CD4-positive, alpha-beta memory T cell (primary cell): ENCODE results near the gene TRAPPC6A. TPM values are rescaled to one million over a fixed set of nuclear protein-coding genes. Genes with fewer than 3 reads are reported as not detected.

Experiments used
- CTCF ChIA-PET: fragments of 350-600 bp; sonication (Branson Sonifier 250); formaldehyde crosslinking; loops from one replicate; lab custom pipeline; 2021; ENCODE audit warnings: inconsistent platforms; ENCODE audit not compliant: partially characterized antibody; lab: Charles Lee
- POLR2A ChIA-PET: fragments of 350-600 bp; sonication (Branson Sonifier 250); formaldehyde crosslinking; loops from one replicate; lab custom pipeline; 2021; ENCODE audit not compliant: partially characterized antibody; lab: Charles Lee
- DNase-seq, 5 donors: peaks; one replicate each; pipeline versions ENCODE4 v3.0.0 to v3.0.0-alpha.2; 2020 to 2022; ENCODE audit warnings: mixed read lengths in 1 of 5
- H3K27ac ChIP-seq: one replicate; pipeline ENCODE4 v1.7.0; 2013; ENCODE audit warnings: low read depth, low read length
- H3K27me3 ChIP-seq: 2 replicates; pipeline ENCODE4 v1.7.0; 2013; ENCODE audit warnings: mild to moderate bottlenecking, low read length, moderate library complexity; ENCODE audit not compliant: insufficient read depth
- H3K36me3 ChIP-seq: 2 replicates; pipeline ENCODE4 v1.7.0; 2013; ENCODE audit warnings: mild to moderate bottlenecking, low read length, moderate library complexity; ENCODE audit not compliant: insufficient read depth
- H3K4me1 ChIP-seq: 2 replicates; pipeline ENCODE4 v1.7.0; 2013; ENCODE audit warnings: mild to moderate bottlenecking, low read length, moderate library complexity; ENCODE audit not compliant: insufficient read depth
- H3K4me3 ChIP-seq, 2 donors: one replicate each; pipeline ENCODE4 v1.7.0; 2013; ENCODE audit warnings: low read length in 2 of 2, mild to moderate bottlenecking in 1 of 2
- H3K9me3 ChIP-seq, 2 donors: one replicate each; pipeline ENCODE4 v1.7.0; 2013; ENCODE audit warnings: low read length in 2 of 2, control low read depth in 1 of 2; ENCODE audit not compliant: control insufficient read depth in 1 of 2
- H3K27ac Mint-ChIP-seq, 7 donors: one replicate each; pipeline ENCODE4 v1.8.0; 2020 to 2021; ENCODE audit warnings: mixed read lengths in 7 of 7, mild to moderate bottlenecking in 6 of 7, inconsistent platforms in 3 of 7, moderate library complexity in 3 of 7
- H3K27me3 Mint-ChIP-seq, 2 donors: one replicate each; pipeline ENCODE4 v1.8.0; 2020 to 2021; ENCODE audit warnings: mixed read lengths in 2 of 2
- H3K36me3 Mint-ChIP-seq, 2 donors: one replicate each; pipeline ENCODE4 v1.8.0; 2020 to 2021; ENCODE audit warnings: mixed read lengths in 2 of 2, inconsistent platforms in 1 of 2, mild to moderate bottlenecking in 1 of 2
- H3K4me1 Mint-ChIP-seq, 4 donors: one replicate each; pipeline ENCODE4 v1.8.0; 2020 to 2021; ENCODE audit warnings: mixed read lengths in 4 of 4, mild to moderate bottlenecking in 1 of 4
- H3K4me3 Mint-ChIP-seq, 8 donors: one replicate each; pipeline ENCODE4 v1.8.0; 2020 to 2021; ENCODE audit warnings: mixed read lengths in 8 of 8, mild to moderate bottlenecking in 7 of 8, moderate library complexity in 6 of 8, inconsistent platforms in 3 of 8
- H3K9me3 Mint-ChIP-seq, 8 donors: one replicate each; pipeline ENCODE4 v1.8.0; 2020 to 2021; ENCODE audit warnings: mixed read lengths in 8 of 8, mild to moderate bottlenecking in 5 of 8, inconsistent platforms in 3 of 8, moderate library complexity in 1 of 8
- intact Hi-C: fragments of 100-400 bp; cut with micrococcal nuclease; formaldehyde crosslinking; loops from one replicate; pipeline ENCODE4 v1.15.1; 2023
- polyA plus RNA-seq, 2 donors: library from polyadenylated mRNA; unstranded; fragments of 300-500 nt; fragmentation: Illumina TruSeq; gene quantifications; one replicate each; pipeline ENCODE4 v1.2.3, GENCODE V29; 2021
- total RNA-seq, 2 experiments: library from RNA; stranded (reverse); gene quantifications; one replicate each; pipeline ENCODE4 v1.2.3, GENCODE V29; 2021

The TRAPPC6A gene
- total and polyA plus RNA-seq, 4 experiments from 2014 or later = 49.1 to 246 (median 106) TPM

- H3K27me3 Mint-ChIP-seq = peaks cover 3 to 6% of the 10 kb centered on the region in 2 donors
- ChIA-PET CTCF (no interaction called here), POLR2A (no interaction called here)
- intact Hi-C loops = no loop called here
- peak in 1 of 5 donors; percentile 13 for DNase-seq
- H3K4me3 Mint-ChIP-seq = no peak overlapping the region
- H3K4me1 Mint-ChIP-seq = peaks cover 13 to 30% (median 21%) of the 10 kb centered on the region in 4 donors
- H3K27ac Mint-ChIP-seq = peak overlapping the region in 1 of 7 donors; percentile 23
- Histone ChIP-seq H3K4me1 (peaks cover 27% of the 10 kb centered on the region), H3K9me3 (no peaks in the 10 kb centered on the region), H3K27me3 (peaks cover 3% of the 10 kb centered on the region), H3K27ac (no peak overlapping the region), H3K36me3 (no peaks in the 10 kb centered on the region), H3K4me3 (no peak overlapping the region)
- no peaks in the 10 kb centered on the region for H3K9me3 Mint-ChIP-seq
- H3K36me3 Mint-ChIP-seq = no peaks in the 10 kb centered on the region
Measured at GRCh38 chr19:45156751-45157150, 21.3 kb downstream of the TRAPPC6A start.

GRCh38 chr19:45156011-45156630 lies 21.9 kb downstream of the TRAPPC6A start:
- Mint-ChIP-seq H3K27ac (no peak overlapping the region), H3K4me1 (peaks cover 13 to 34% (median 22%) of the 10 kb centered on the region in 4 donors), H3K4me3 (no peak overlapping the region), H3K36me3 (no peaks in the 10 kb centered on the region), H3K9me3 (no peaks in the 10 kb centered on the region), H3K27me3 (peaks cover 3 to 6% of the 10 kb centered on the region in 2 donors)
- peaks cover 28% of the 10 kb centered on the region for H3K4me1 ChIP-seq
- peak in 1 of 5 donors; percentile 25 for DNase-seq
- no peak overlapping the region for H3K27ac ChIP-seq
- H3K4me3 ChIP-seq = no peak overlapping the region
- POLR2A ChIA-PET = interaction anchor here (1.4 kb wide), 1 partner anchor 63 kb away, joined by 3 read pairs; the partner anchor contains the start of gene PPP1R37
- H3K9me3 ChIP-seq = no peaks in the 10 kb centered on the region
- intact Hi-C loops = no loop called here
- peaks cover 3% of the 10 kb centered on the region for H3K27me3 ChIP-seq
- CTCF ChIA-PET = no interaction called here
- no peaks in the 10 kb centered on the region for H3K36me3 ChIP-seq

- ChIA-PET POLR2A (interaction anchor here (1.1 to 4.3 kb wide), 5 partner anchors 9 to 62 kb away, joined by 4 to 54 read pairs (median 14); partner anchors contain the start of genes BLOC1S3, PPP1R37 and TRAPPC6A), CTCF (interaction anchor here (1.5 to 2.1 kb wide), 2 partner anchors 11 to 51 kb away, joined by 3 to 4 read pairs; no protein-coding TSS in a partner anchor)
- Mint-ChIP-seq H3K4me1 (peaks cover 12 to 34% (median 22%) of the 10 kb centered on the region in 4 donors), H3K36me3 (no peaks in the 10 kb centered on the region), H3K9me3 (no peaks in the 10 kb centered on the region), H3K27ac (peak overlapping the region; percentile 8 to 74 (median 53)), H3K4me3 (peak overlapping the region; percentile 54 to 76 (median 74)), H3K27me3 (peaks cover 3 to 6% of the 10 kb centered on the region in 2 donors)
- intact Hi-C loops = no loop called here
- Histone ChIP-seq H3K4me3 (no peak overlapping the region), H3K36me3 (no peaks in the 10 kb centered on the region), H3K27ac (no peak overlapping the region), H3K27me3 (peaks cover 3% of the 10 kb centered on the region), H3K9me3 (no peaks in the 10 kb centered on the region), H3K4me1 (peaks cover 28% of the 10 kb centered on the region)
- peak in 1 of 5 donors; percentile 35 for DNase-seq
Measured at GRCh38 chr19:45154064-45154827, 23.8 kb downstream of the TRAPPC6A start.

GRCh38 chr19:45153339-45154063 lies 24.5 kb downstream of the TRAPPC6A start:
- Histone ChIP-seq H3K4me1 (peaks cover 28% of the 10 kb centered on the region), H3K36me3 (no peaks in the 10 kb centered on the region), H3K27ac (no peak overlapping the region), H3K4me3 (peak overlapping the region in 1 of 2 donors; percentile 60), H3K9me3 (no peaks in the 10 kb centered on the region), H3K27me3 (peaks cover 3% of the 10 kb centered on the region)
- CTCF ChIA-PET = interaction anchor here (0.6 to 2.1 kb wide), 5 partner anchors 10 to 148 kb away, joined by 3 to 7 read pairs (median 3); partner anchors contain the start of gene BLOC1S3
- Mint-ChIP-seq H3K27ac (peak overlapping the region in 6 of 7 donors; percentile 38 to 75 (median 63)), H3K27me3 (peaks cover 3 to 6% of the 10 kb centered on the region in 2 donors), H3K4me1 (peaks cover 14 to 37% (median 25%) of the 10 kb centered on the region in 4 donors), H3K9me3 (no peaks in the 10 kb centered on the region), H3K36me3 (no peaks in the 10 kb centered on the region), H3K4me3 (peak overlapping the region; percentile 68 to 86 (median 82))
- POLR2A ChIA-PET = interaction anchor here (1.0 to 4.3 kb wide), 9 partner anchors 9 to 199 kb away, joined by 3 to 54 read pairs (median 5); partner anchors contain the start of genes BLOC1S3, CLASRP, CLPTM1 and PPP1R37
- DNase-seq = peak; percentile 27 to 49 (median 38)
- intact Hi-C loops = no loop called here

- Mint-ChIP-seq H3K9me3 (no peaks in the 10 kb centered on the region), H3K4me3 (peak overlapping the region; percentile 79 to 90 (median 82)), H3K4me1 (peaks cover 14 to 37% (median 25%) of the 10 kb centered on the region in 4 donors), H3K27me3 (peaks cover 1 to 6% of the 10 kb centered on the region in 2 donors), H3K36me3 (no peaks in the 10 kb centered on the region), H3K27ac (peak overlapping the region; percentile 73 to 83 (median 76))
- no peaks in the 10 kb centered on the region for H3K9me3 ChIP-seq
- ChIA-PET CTCF (interaction anchor here (0.6 to 2.1 kb wide), 8 partner anchors 9 to 149 kb away, joined by 3 to 7 read pairs (median 4); partner anchors contain the start of gene BLOC1S3), POLR2A (interaction anchor here (0.7 to 4.3 kb wide), 10 partner anchors 10 to 198 kb away, joined by 3 to 54 read pairs (median 4); partner anchors contain the start of genes BLOC1S3, CLASRP, CLPTM1 and PPP1R37)
- H3K27me3 ChIP-seq = peaks cover 3% of the 10 kb centered on the region
- H3K4me3 ChIP-seq = peak overlapping the region in 1 of 2 donors; percentile 60
- intact Hi-C loops = loop anchor here (1.0 kb wide), 1 partner anchor 26 kb away; the partner anchor contains the start of genes BLOC1S3 and TRAPPC6A
- no peaks in the 10 kb centered on the region for H3K36me3 ChIP-seq
- H3K27ac ChIP-seq = no peak overlapping the region
- peaks cover 28% of the 10 kb centered on the region for H3K4me1 ChIP-seq
- peak; percentile 52 to 69 (median 64) for DNase-seq
Measured at GRCh38 chr19:45152504-45153338, 25.3 kb downstream of the TRAPPC6A start.
